ENCODE data around the gene FRMPD3.

FRMPD3 gene

GRCh38 chrX:107457289-107457688 lies 7.8 kb downstream of the FRMPD3 start:
- no peaks in the 10 kb centered on the region for H3K27me3 ChIP-seq (ENCODE audit: insufficient read depth, low read length, poor library complexity, severe bottlenecking)
- H3K4me2 ChIP-seq (ENCODE audit: low read depth, low read length, poor library complexity, severe bottlenecking), result no peak overlapping the region
- H3K4me3 ChIP-seq (ENCODE audit: low read length, poor library complexity, severe bottlenecking), result no peak overlapping the region
- no peaks in the 10 kb centered on the region for H3K9me3 ChIP-seq (ENCODE audit: insufficient read depth, low read depth, low read length)
- H3K4me1 ChIP-seq (ENCODE audit: insufficient read depth, low read length, poor library complexity, severe bottlenecking), result no peaks in the 10 kb centered on the region
- no peaks in the 10 kb centered on the region for H4K20me1 ChIP-seq (ENCODE audit: insufficient read depth, low read length, poor library complexity, severe bottlenecking)
- TF ChIP-seq EZH2phosphoT487 (IDR thresholded peaks at IDR 0.05; ENCODE audit: borderline replicate concordance) (no peak), CTCF (conservative IDR thresholded peaks at IDR 0.05; ENCODE audit: low read length) (no peak)
- no peaks in the 10 kb centered on the region for H3K9me2 ChIP-seq (replicated peaks; ENCODE audit: low read depth, low read length)
- H3K36me3 ChIP-seq (ENCODE audit: insufficient read depth, low read length), result no peaks in the 10 kb centered on the region
- H2AFZ ChIP-seq (ENCODE audit: low read length), result no peak overlapping the region
- no peaks in the 10 kb centered on the region for H3F3A ChIP-seq (ENCODE audit: low read depth)
- no peak overlapping the region for H3K9ac ChIP-seq (ENCODE audit: low read depth, low read length, poor library complexity, severe bottlenecking)
- H3K79me2 ChIP-seq (ENCODE audit: insufficient read depth, low read length), result no peaks in the 10 kb centered on the region

GRCh38 chrX:107465932-107466620 lies 16.6 kb downstream of the FRMPD3 start:
- no peak for TF ChIP-seq CTCF (conservative IDR thresholded peaks at IDR 0.05; ENCODE audit: low read length)
- no peak for TF ChIP-seq EZH2phosphoT487 (IDR thresholded peaks at IDR 0.05; ENCODE audit: borderline replicate concordance)
- H3K4me1 ChIP-seq (ENCODE audit: insufficient read depth, low read length, poor library complexity, severe bottlenecking), result no peaks in the 10 kb centered on the region
- no peak overlapping the region for H3K4me3 ChIP-seq (ENCODE audit: low read length, poor library complexity, severe bottlenecking)
- H3K9ac ChIP-seq (ENCODE audit: low read depth, low read length, poor library complexity, severe bottlenecking), result no peak overlapping the region
- no peaks in the 10 kb centered on the region for H4K20me1 ChIP-seq (ENCODE audit: insufficient read depth, low read length, poor library complexity, severe bottlenecking)
- no peaks in the 10 kb centered on the region for H3F3A ChIP-seq (ENCODE audit: low read depth)
- H3K9me2 ChIP-seq (replicated peaks; ENCODE audit: low read depth, low read length), result no peaks in the 10 kb centered on the region
- H2AFZ ChIP-seq (ENCODE audit: low read length), result no peak overlapping the region
- H3K36me3 ChIP-seq (ENCODE audit: insufficient read depth, low read length), result no peaks in the 10 kb centered on the region
- no peaks in the 10 kb centered on the region for H3K9me3 ChIP-seq (ENCODE audit: insufficient read depth, low read depth, low read length)
- no peaks in the 10 kb centered on the region for H3K27me3 ChIP-seq (ENCODE audit: insufficient read depth, low read length, poor library complexity, severe bottlenecking)
- no peaks in the 10 kb centered on the region for H3K79me2 ChIP-seq (ENCODE audit: insufficient read depth, low read length)
- H3K4me2 ChIP-seq (ENCODE audit: low read depth, low read length, poor library complexity, severe bottlenecking), result no peak overlapping the region

- no peaks in the 10 kb centered on the region for H3F3A ChIP-seq (ENCODE audit: low read depth)
Measured at GRCh38 chrX:107467271-107467670, 17.8 kb downstream of the FRMPD3 start.

More at GRCh38 chrX:107467271-107467670, 17.8 kb downstream of the FRMPD3 start:
- Histone ChIP-seq H2AFZ (ENCODE audit: low read length) (no peak overlapping the region), H3K4me3 (ENCODE audit: low read length, poor library complexity, severe bottlenecking) (no peak overlapping the region), H3K79me2 (ENCODE audit: insufficient read depth, low read length) (no peaks in the 10 kb centered on the region), H3K9me2 (replicated peaks; ENCODE audit: low read depth, low read length) (no peaks in the 10 kb centered on the region), H3K9ac (ENCODE audit: low read depth, low read length, poor library complexity, severe bottlenecking) (no peak overlapping the region), H3K9me3 (ENCODE audit: insufficient read depth, low read depth, low read length) (no peaks in the 10 kb centered on the region), H3K4me2 (ENCODE audit: low read depth, low read length, poor library complexity, severe bottlenecking) (no peak overlapping the region), H3K36me3 (ENCODE audit: insufficient read depth, low read length) (no peaks in the 10 kb centered on the region), H3K4me1 (ENCODE audit: insufficient read depth, low read length, poor library complexity, severe bottlenecking) (no peaks in the 10 kb centered on the region), H3K27me3 (ENCODE audit: insufficient read depth, low read length, poor library complexity, severe bottlenecking) (no peaks in the 10 kb centered on the region), H4K20me1 (ENCODE audit: insufficient read depth, low read length, poor library complexity, severe bottlenecking) (no peaks in the 10 kb centered on the region)
- no peak for TF ChIP-seq EZH2phosphoT487 (IDR thresholded peaks at IDR 0.05; ENCODE audit: borderline replicate concordance)
- no peak for TF ChIP-seq CTCF (conservative IDR thresholded peaks at IDR 0.05; ENCODE audit: low read length)

Data from Loucy (cell line).